GM21447 (cell line): Measurements from ENCODE around the gene AADAT.
A peak's percentile ranks its signal among the peaks of the same experiment; 100 is the strongest.
"Not testable (repeated sequence)": the region's sequence is repeated elsewhere in the genome, so short reads cannot be mapped to it uniquely, and the experiment has no call there.

ENCODE experiments used
- ATAC-seq: cut with Tn5 transposase; IDR thresholded peaks from one replicate; pipeline ENCODE4 v1.9.1; 2021; ENCODE audit not compliant: unreplicated experiment

Gene AADAT

DNA sequence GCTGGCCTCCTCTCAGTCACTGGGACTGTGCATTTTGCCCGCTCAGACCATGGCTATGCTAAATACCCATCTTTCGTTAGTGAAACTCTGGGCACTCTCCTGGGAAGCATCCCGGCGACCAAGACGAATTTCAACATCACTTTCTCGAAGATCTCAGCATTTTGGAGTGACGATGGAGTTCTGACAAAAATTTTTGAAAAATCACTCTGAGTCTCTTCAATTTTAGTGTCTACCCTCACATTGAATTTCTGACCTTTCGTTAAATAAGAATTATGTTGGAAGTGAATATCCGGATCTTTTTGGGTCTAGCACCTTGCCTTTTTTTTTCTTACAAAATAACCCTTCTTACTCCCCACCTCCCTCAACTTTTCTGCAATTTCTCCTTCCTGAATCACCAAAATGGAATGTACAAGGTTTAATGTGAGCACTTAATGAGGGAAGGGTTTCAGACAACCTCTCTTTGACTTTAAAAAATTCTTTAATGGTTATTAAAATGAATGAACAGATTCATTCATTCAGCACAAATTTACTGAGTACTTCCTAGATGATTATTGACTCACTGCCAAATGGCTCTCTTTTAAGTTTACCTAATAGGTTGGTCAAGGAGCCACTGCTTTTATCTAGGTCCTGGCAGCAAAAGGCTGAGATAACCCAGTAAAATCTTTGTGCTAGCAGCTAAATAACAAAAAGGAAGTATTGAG is 746 bp upstream of the AADAT start:
- ATAC-seq, result no peak

DNA sequence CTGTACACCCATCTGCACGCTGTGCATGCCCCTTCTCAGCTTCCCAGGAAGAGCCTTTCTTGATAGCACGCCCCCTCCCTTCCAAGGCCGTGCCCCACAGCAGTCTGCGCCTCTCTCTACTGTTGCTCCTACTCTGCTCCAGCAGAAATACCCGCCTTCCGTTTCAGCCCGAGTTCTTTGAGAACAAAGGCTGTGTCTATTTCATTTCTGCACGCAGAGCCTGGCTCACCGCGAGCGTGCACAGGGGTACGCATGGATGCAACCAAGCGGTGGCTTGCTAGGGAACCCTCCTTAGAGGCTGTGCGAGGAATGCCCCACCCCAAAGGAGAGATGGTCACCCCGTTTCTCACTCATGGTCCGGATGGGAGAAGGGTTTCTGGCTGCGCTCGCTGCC is 485 bp downstream of the AADAT start:
- peak; percentile 11 for ATAC-seq

DNA sequence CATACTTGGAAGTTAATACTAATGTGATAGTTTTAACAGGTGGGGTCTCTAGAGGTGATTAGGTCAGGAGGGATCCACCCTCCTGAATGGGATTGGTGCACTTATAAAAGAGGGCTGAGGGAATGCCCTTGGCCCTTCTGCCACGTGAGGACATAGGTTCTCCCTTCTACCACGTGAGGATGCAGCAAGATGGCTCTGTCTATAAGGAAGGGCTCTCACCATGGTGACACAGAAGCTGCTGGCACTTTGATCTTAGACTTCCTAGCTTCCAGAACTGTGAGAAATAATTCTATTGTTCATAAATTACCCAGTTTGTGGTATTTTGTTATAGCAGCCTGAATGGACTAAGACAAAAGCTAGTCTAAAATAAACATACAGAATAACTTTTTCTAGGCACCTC is 1.0 kb downstream of the AADAT start:
- ATAC-seq, result no peak

DNA sequence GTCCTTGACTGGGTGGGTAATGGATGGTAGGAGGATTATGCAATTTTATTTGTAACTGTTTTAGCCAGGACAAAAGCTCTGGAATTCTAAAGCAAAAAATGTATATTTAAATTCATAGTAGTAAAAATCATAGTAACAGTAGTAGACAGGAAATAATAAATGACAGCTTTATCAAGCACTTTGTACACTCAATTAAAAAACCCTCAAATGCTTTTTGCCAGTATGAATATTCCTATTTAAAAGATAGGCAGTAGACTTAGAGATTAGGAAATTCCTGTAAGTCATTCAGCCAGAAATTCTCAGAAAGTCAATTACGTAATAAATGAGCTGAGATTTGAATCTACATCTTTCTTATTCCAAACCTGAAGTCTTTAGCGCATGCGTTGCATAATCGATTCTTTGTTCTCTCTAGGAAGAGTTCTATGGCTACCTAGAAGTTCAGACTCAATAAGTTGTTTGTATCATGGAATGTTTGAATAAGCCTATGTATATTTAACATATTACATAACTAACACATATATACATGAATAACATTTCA is 2.5 kb downstream of the AADAT start:
- no peak for ATAC-seq

DNA sequence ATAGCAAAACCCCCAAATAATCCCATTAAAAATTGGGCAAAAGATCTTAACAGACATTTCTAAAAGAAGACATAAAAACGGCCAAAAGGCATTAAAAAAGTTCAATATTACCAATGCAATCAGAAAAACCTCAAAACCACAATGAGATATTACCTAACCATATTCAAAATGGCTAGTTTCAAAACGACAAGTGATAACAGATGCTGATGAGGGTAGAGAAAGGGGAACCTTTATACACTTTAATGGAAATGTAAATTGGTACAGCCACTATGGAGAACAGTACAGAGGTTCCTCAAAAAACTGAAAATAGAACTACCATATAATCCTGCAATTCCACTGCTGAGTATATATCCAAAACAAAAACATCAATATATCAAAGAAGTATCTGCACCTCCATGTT is 6.2 kb downstream of the AADAT start:
- no peak for ATAC-seq

DNA sequence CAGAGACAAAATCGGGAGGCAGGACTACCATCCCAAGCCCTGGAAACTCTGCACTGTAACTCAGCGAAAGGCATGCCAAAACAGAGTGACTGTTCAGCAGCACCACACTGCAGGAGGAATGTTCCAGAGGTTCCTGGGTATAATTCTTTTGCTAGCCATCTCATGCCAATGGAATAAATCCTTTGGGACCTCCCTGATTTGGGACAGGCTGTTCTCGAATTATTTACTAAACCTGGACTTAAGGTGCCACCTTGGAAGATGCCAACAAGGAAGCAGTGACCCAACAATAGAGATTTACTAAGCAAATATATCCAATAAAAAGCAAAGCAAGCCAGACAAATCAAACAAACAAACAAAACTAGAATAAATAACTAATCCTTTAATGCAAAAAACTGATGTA is 9.3 kb downstream of the AADAT start:
- no peak for ATAC-seq

DNA sequence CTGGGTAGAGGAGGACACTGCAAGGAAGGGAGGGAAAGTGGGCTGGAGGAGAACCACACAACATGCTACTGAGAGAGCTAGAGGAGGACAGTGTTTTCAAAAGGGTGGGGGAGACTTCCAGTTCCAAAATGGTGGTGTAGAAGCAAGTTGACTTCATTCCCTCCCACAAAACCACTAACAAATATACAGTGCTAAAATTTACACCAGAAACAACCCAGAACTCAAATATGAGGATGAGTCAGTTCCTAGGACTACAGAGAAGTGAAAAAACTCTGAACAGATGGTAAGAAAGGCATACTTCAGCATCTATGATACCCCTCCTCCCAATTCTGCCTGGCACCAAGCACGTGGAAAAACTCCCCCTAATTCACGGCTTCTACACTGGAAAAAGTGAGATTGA is 9.8 kb downstream of the AADAT start:
- no peak for ATAC-seq

DNA sequence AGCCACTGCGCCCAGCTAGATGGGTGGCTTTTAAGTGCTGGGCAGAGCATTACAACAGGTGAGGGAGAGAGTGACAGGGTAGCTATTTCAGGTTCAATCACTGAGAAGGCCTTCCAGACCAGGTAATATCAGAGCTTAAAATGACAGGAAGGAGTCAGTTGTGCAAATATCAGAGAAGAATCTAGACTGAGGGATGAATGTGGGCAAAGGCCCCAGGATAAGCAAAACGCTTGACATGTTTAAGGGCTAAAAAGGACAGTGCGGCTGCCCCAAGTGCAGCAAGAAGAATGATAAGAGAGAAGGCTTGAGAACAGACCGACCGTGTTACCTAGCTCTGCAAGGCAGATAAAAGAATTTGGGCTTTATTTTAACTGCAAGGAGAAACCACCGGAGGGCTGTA is 18.6 kb downstream of the AADAT start:
- ATAC-seq, result no peak

DNA sequence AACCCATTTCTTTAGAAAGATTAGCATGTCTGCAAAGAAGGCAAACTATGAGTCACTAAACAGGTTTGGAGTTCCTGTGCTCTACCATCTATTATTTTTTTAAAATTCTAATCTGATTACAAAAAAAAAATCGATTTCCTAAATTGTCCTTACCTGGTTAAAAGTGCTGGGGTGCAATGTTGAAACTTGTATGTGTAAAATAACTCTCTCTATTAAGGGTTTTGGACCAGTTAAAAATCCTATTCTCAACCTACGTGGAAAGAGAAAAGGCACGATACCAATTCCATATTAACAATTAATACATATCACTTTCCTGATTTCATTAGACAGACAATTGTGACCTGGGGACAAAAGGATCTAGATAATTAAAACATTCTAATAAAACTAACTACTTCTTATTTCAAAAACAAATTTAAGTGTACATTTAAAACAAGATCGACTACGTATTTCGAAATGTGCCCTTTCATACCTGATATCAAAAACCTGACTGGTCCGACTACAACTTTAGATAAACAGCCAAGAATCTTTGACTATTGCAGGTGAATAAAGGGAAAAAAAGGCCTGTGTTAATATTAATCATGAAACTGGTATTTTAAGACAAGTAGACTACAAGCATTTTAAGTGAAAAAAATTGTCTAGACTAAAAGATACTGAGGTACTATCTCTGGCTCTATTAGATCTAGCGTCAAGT is 21.2 kb downstream of the AADAT start:
- ATAC-seq, result no peak

DNA sequence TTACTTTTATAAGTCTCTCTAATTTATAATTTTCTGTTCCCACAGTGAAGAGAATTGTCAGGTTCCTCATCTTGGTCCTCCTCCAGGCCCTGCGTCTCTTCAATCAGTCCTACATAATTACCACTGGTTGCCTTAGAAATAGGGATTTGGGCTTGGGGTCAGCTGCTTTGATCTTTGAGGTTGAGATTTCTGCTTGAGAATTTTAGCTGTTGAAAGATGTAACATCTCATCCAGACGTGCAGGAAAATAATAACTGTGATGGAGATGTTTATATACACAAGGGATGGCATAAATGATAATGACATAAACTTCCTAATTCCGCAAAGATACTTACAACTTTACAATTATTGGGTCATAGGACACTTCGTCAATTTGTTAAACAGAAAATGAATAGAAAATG is 30.3 kb downstream of the AADAT start:
- no peak for ATAC-seq

DNA sequence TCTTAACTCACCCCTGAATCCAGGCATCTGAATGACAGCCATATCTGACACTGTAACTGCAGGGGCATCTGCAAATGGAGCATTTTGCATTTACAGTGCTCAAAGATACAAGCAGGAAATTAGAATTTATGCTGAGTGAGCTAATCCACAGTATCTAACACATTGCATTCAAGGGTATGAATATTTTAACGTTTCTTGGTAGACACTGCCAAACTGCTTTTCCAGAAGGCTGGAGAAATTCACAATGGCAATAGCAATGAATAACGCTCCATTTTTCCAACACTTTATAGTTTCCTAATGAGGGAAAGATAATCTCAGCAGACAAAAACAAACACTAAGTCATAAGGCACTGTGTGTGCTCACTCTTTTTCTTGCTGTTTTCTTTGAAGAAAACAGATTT is 30.9 kb downstream of the AADAT start:
- ATAC-seq, result no peak

DNA sequence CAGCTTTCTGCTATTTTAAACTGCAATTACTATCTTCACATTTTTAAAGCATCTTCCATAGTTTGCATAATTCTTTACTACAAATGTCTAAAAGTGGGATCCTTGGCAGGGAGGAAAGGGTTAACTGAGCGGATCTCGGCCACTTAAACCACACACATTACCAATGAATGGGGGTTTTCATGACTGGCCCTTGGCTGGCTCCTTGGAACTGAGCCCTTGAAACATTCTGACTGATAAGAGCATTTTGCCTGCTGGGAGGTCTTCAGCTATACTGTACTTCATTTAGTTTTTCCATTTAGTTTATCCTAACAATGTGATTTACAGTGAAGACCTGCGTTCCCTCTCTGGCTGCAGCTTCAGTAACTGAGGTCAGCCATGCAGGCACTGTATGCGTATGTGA is 31.9 kb downstream of the AADAT start:
- no peak for ATAC-seq

DNA sequence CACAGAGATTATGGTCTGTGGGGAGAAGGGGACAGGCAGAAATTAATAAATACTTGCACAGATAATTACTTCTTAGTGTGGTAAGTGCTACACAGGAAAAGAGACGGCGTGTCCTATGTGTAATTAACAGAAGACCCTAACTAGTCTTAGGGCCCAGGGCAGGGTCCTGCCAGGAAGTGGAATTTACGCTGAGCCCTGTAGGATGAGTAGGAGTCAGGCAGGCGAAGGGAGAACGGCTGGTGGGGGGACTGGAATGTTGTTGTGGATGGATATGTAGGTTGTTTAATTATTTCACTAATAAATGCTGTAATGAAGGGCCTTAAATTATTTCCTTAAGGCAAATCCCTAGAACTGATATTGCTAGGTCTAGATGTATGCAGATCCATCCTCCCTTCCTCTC is 36.8 kb downstream of the AADAT start:
- no peak for ATAC-seq

DNA sequence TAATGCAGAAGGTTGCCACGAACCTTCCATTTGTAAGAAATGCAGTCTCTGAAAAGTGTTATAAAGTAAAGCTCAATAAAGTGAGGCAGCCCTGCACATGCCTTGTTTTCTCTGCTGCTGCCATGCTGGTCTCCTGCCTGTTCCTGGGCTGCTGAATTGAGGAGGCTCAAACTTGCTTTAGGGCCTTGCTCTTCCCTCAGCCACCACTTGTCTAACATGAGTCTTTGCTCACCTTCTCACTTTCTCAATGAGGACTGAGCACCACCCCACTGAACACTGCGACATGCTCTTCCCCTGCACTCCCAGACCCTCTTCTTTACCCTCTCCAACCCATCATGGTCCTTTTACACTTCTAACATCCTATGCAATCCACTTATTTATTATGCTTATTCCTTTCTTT is 38.4 kb downstream of the AADAT start:
- no peak for ATAC-seq

DNA sequence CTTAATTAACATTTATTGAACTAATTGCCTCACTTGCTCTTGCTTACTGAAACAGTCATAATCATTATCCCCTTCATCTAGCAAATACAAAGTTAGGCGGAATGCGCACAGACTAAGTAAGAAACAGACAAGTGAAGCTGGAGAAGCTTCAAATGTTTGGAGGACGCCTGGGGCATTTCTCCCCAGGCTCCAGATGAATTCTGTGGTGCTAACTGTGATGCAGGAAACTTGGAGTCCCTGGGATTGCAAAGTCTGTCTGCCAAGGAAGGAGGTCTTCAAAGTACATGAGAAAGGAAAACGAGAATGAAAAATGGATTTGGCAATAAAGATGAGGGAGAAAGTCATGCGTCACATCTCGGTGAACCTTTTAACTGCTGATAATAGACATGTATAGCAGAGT is 40.0 kb downstream of the AADAT start:
- ATAC-seq, result no peak

DNA sequence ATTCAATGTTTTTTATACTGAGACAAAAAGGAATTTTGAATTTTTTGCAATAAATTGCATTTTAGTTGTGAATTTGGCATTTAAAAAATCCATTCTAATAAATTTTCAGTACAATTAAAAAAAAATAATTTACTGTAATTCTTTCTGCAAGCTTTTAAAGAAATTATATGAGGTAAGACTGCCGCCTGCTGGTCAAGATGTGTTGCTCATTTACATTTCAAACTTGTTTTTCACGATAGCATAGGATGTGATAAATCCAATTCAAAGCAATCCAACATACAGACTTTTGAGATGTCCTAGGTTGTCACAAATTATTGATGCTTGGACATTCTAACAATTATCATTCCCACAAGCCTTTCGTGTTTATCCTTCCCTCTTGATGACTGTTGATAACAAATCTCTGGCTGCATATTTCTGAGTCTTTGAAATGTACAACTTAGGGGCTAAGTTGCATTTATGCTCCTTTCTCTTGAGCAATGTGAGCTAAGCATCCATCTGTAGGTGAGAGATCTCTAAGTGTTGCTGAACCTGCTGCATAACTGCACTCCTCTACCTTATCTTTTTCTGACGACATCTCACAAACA is 41.9 kb downstream of the AADAT start:
- ATAC-seq, result no peak

DNA sequence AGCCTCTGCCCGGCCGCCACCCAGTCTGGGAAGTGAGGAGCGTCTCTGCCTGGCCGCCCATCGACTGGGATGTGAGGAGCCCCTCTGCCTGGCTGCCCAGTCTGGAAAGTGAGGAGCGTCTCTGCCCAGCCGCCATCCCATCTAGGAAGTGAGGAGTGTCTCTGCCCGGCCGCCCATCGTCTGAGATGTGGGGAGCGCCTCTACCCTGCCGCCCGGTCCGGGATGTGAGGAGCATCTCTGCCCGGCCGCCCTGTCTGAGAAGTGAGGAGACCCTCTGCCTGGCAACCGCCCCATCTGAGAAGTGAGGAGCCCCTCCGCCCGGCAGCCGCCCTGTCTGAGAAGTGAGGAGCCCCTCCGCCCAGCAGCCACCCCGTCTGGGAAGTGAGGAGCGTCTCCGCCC is 43.6 kb downstream of the AADAT start:
- not testable (repeated sequence) for ATAC-seq

DNA sequence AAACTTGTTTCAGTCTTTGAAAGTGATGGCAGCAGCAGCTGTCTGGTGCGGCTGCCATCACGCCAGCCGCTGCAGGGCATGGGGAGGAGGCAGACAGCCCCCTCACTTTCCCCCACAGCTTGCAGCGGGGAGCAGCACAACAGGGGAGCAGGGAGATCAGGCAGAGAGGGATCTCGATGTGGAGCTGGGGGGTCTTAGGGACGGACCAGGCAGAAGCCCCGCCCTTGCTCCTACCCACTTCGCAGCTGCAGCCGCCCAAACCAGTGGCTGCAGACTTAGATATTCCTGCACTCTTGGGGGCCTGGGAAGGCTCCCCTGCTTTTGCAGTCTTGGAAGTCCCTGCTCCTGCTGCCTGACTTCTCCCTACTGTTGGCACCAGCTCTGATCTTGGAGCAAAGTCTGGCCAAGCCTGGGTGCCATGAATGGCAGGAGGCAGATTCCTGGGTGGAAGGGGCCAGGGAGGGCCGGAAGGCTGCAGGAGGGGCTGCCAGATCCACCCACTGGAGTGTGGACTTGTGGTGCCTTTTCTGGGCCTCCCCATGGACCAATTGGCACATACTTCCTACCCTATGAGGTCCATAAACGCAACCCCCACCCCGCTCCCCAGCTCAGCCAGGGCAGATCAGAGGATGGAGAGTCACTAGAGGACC is 49.6 kb downstream of the AADAT start:
- no peak for ATAC-seq

DNA sequence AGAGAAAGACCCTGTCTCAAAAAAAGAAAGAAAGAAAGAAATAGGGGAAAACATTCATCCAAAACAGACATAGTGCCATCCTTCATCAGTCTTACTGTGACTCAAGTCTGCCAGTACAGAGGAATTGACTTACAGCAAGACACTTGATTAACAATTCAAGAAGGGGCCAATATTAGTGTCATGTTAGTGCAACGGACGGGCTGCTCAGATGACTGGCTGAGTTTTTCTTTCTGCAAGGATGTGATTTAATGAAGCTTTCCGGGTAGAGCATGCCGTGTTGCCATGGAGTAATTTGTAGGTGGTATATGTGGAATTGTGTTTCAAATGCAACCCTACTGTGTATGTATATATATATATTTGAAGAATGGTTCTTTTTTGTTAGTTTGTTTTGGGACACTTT is 51.0 kb downstream of the AADAT start:
- no peak for ATAC-seq

DNA sequence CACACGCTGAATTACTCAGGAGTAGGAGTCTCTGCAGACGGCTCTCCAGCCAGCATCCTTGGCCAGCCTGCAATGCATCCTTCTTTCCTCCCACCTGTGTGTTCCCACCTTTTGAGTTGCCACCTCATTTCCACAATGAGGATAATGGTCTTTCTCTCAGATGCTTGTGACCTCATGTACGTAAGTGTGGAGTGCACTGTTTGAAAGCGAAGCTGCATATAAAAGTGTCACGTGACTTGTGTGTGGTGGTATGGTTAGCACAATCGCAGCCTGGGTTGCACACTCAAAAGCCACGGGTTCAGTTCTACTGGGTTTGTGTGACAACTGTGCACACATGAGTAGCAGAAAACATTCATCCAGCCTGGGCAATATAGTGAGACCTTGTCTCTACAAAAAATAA is 51.5 kb downstream of the AADAT start:
- ATAC-seq, result no peak

DNA sequence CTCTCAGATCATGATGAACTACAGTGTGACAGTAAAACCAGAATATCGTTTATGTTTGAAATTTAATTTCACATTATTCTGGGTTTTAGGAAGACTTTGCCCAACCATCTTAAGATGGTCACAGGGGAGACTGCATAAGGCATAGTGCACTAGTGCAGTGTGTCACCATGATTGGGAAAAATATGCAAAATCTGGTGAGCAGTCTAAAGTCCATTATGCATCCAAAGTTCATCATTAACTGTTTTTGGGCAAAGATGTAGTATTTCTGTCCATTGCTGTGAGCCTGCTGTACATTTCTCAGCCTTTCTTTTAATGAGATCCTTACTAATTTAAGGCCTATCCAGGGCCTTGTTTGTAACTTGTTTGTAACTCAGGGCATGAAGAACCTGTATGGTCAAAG is 52.3 kb downstream of the AADAT start:
- no peak for ATAC-seq

DNA sequence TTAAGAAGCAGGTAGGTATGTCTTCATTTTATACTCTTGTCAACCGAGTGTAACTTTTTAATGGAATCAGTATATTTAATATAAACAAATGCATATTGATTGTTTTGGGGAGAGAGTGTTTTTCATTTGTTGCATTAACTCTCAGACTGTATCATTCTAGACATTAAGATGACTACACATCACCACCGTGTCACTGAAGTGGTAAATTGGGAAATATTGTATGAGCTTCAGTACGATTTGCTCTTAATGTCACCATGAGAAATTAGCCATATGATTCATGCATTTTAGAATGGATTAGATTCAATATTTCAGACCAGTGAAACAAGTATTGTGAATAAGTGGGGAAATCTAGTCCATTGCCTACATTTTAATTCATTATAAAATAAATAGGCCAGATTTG is 53.9 kb downstream of the AADAT start:
- no peak for ATAC-seq
